ENCODE measurements around the gene COG3. TPM values are rescaled to one million over a fixed set of nuclear protein-coding genes. Genes with fewer than 3 reads are reported as not detected.

COG3 gene
- total RNA-seq, 2 donors from 2014 or later = 37.7 to 76.0 TPM

DNA sequence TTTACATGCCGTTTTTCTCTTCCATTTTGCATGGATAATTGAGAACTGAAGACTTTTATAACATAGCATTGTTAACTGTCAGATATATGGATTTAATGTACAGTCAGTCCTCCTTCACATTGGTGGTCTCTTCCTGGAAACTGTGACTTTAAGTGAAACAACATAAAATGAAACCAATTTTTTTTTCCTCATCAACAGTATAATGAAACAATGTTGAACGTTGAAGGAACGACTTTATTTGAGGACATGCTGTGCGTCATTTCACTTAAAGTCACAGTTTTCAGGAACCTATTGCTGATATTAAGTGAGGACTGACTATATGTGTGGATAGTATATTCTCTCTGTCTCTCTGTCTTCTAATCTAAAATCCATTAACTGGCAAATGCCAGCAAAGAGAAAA is 54.8 kb downstream of the COG3 start:
- WGBS = 88% methylated on average over 4 of the region's 4 CpGs
- no peaks in the 10 kb centered on the region for H3K27me3 ChIP-seq (replicated peaks; ENCODE audit: insufficient read depth)
- no peak for TF ChIP-seq POLR2A (IDR thresholded peaks at IDR 0.05)
- no peak overlapping the region for H3K27ac ChIP-seq
- no peak for DNase-seq (ENCODE audit: low spot score)
- intact Hi-C loops (cut with DNase I) = no loop called here
- H3K9me3 ChIP-seq = no peaks in the 10 kb centered on the region
- peaks cover 0 to 4% of the 10 kb centered on the region in 2 donors for H3K36me3 ChIP-seq
- no peaks in the 10 kb centered on the region for H3K4me1 ChIP-seq (replicated peaks)
- H3K4me3 ChIP-seq = no peak overlapping the region

GRCh38 chr13:45521297-45521696 is 56.6 kb downstream of the COG3 start:
- H3K4me3 ChIP-seq = no peak overlapping the region
- intact Hi-C loops (cut with DNase I) = no loop called here
- H3K9me3 ChIP-seq = no peaks in the 10 kb centered on the region
- no peaks in the 10 kb centered on the region for H3K4me1 ChIP-seq (replicated peaks)
- peaks cover 0 to 4% of the 10 kb centered on the region in 2 donors for H3K36me3 ChIP-seq
- H3K27ac ChIP-seq = no peak overlapping the region
- no peak for DNase-seq (ENCODE audit: low spot score)
- no peak for TF ChIP-seq POLR2A (IDR thresholded peaks at IDR 0.05)
- 85% methylated on average over 4 of the region's 4 CpGs for WGBS
- no peaks in the 10 kb centered on the region for H3K27me3 ChIP-seq (replicated peaks; ENCODE audit: insufficient read depth)

DNA sequence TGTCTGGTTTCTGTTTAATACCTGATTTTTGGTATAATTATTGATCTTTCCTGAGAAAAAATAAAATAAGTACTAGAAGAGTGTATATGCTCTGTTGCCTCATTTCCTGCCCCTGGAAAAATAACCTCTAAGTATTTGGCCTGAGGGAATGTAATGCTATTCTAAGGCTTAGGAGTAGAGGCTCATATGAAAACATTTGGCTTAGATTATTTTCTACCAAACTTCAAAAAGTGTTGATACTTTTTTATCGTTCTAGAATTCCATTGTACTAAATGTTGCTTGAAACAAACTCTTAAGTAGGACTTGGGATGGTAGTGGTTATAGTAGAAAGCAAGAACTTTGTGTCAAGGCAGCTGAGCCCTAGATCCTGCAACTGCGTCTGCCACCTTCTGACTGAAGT is 57.8 kb downstream of the COG3 start:
- intact Hi-C loops (cut with DNase I) = no loop called here
- Histone ChIP-seq H3K9me3 (no peaks in the 10 kb centered on the region), H3K4me1 (replicated peaks) (no peaks in the 10 kb centered on the region), H3K27ac (no peak overlapping the region), H3K27me3 (replicated peaks; ENCODE audit: insufficient read depth) (no peaks in the 10 kb centered on the region), H3K4me3 (no peak overlapping the region), H3K36me3 (peaks cover 0 to 4% of the 10 kb centered on the region in 2 donors)
- no peak for TF ChIP-seq POLR2AphosphoS5 (IDR thresholded peaks at IDR 0.05)
- TF ChIP-seq CTCF (IDR thresholded peaks at IDR 0.05) = no peak
- TF ChIP-seq POLR2A (IDR thresholded peaks at IDR 0.05) = no peak
- DNase-seq (ENCODE audit: low spot score) = no peak
- WGBS = 86% methylated on average over 2 of the region's 2 CpGs

DNA sequence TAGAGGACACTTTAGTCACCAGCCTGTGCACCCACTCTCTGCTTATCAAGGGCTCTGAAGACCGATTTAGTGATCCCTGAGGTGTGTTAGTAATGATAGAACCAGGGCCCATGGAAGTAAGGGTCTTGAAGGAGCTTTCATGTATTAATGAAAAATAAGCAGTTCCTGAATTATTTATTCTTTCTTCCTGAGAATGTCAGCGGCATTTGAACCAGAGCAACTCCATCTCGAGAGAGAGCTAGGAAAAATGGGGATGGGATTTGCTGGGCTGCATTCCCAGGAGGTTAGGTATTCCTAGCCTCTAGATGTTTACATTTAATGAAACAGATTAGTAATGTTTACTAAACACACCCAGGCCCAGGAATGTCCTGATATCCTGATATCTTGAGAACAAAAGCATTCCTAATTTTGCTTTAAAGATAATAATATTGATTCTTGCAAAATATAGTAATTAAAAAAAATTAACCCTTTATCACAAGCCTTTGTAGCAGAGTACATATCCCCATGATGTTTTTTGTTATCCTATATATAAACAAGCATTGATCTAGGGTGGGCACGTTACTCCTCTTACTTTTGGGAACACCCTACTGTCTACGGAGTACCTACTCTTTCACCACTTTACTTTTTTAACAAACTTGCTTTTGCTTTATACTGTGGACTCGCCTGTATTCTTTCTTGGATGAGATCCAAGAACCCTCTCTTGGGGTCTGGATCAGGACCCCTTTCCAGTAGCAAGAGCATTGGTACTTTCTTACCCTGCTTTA is 63.1 kb downstream of the COG3 start:
- no peaks in the 10 kb centered on the region for H3K36me3 ChIP-seq
- WGBS = 71% methylated on average over 6 of the region's 6 CpGs
- H3K27me3 ChIP-seq (replicated peaks; ENCODE audit: insufficient read depth) = no peaks in the 10 kb centered on the region

GRCh38 chr13:45529758-45530157 is 65.0 kb downstream of the COG3 start:
- H3K27me3 ChIP-seq (replicated peaks; ENCODE audit: insufficient read depth) = no peaks in the 10 kb centered on the region
- intact Hi-C loops (cut with DNase I) = no loop called here
- H3K9me3 ChIP-seq = no peaks in the 10 kb centered on the region
- no peaks in the 10 kb centered on the region for H3K36me3 ChIP-seq
- DNase-seq (ENCODE audit: low spot score) = no peak
- 58% methylated on average over 3 of the region's 3 CpGs for WGBS
- TF ChIP-seq POLR2A (IDR thresholded peaks at IDR 0.05) (no peak), CTCF (IDR thresholded peaks at IDR 0.05) (no peak)
- no peak overlapping the region for H3K4me3 ChIP-seq
- H3K4me1 ChIP-seq (replicated peaks) = no peaks in the 10 kb centered on the region
- no peak overlapping the region for H3K27ac ChIP-seq

More for the DNA sequence above, 63.1 kb downstream of the COG3 start:
- no peak for DNase-seq (ENCODE audit: low spot score)
- Histone ChIP-seq H3K27ac (no peak overlapping the region), H3K4me3 (no peak overlapping the region), H3K4me1 (replicated peaks) (no peaks in the 10 kb centered on the region), H3K9me3 (no peaks in the 10 kb centered on the region)
- no peak for TF ChIP-seq POLR2A (IDR thresholded peaks at IDR 0.05)
- no peak for TF ChIP-seq POLR2AphosphoS5 (IDR thresholded peaks at IDR 0.05)
- TF ChIP-seq CTCF (IDR thresholded peaks at IDR 0.05) = no peak
- intact Hi-C loops (cut with DNase I) = no loop called here

GRCh38 chr13:45534604-45535003 is 69.9 kb downstream of the COG3 start:
- WGBS = 83% methylated on average over 9 of the region's 9 CpGs
- no peak for DNase-seq (ENCODE audit: low spot score)
- H3K4me3 ChIP-seq = no peak overlapping the region
- TF ChIP-seq POLR2AphosphoS5 (IDR thresholded peaks at IDR 0.05) = no peak
- no peak for TF ChIP-seq CTCF (IDR thresholded peaks at IDR 0.05)
- TF ChIP-seq POLR2A (IDR thresholded peaks at IDR 0.05) = no peak
- no peak overlapping the region for H3K27ac ChIP-seq
- H3K36me3 ChIP-seq = no peaks in the 10 kb centered on the region
- no peaks in the 10 kb centered on the region for H3K9me3 ChIP-seq
- H3K4me1 ChIP-seq (replicated peaks) = no peaks in the 10 kb centered on the region
- intact Hi-C loops (cut with DNase I) = no loop called here
- H3K27me3 ChIP-seq (replicated peaks; ENCODE audit: insufficient read depth) = no peaks in the 10 kb centered on the region
